Measurements from ENCODE around the gene CASP2.

- no peak for TF ChIP-seq CTCF (IDR thresholded peaks at IDR 0.05)
- no peak for TF ChIP-seq POLR2A (IDR thresholded peaks at IDR 0.05)
These were observed 36.1 kb upstream of the CASP2 start for GRCh38 chr7:143252006-143252405.

Measured in esophagus squamous epithelium (tissue), 4 donors.